Body of pancreas (tissue), 4 donors: ENCODE data around the gene ORAI3. TPM values are rescaled to one million over a fixed set of nuclear protein-coding genes. Genes with fewer than 3 reads are reported as not detected.

Source experiments
- ATAC-seq: fragments of 150-250 bp; one replicate; pipeline ENCODE4 v1.9.1; 2016
- DNase-seq, 4 donors: peaks; one replicate each; pipeline ENCODE4 v3.0.0-alpha.2; 2019
- H3K27ac ChIP-seq, 4 donors: fragments of 200-600 bp; sonication (generic); 1 replicate in 3 of 4; 2 replicates in 1 of 4; pipeline versions ENCODE4 v1.5.1 to v1.6.1; 2016 to 2019; ENCODE audit warnings: mild to moderate bottlenecking in 1 of 4, mixed read lengths in 1 of 4, moderate library complexity in 1 of 4
- H3K27me3 ChIP-seq, 2 donors: fragments of 200-600 bp; sonication (generic); one replicate each; pipeline ENCODE4 v1.6.0; 2016; ENCODE audit warnings: mild to moderate bottlenecking in 1 of 2
- H3K36me3 ChIP-seq, 2 donors: fragments of 200-600 bp; sonication (generic); replicated peaks in 1 of 2; 2 replicates each; pipeline ENCODE4 v1.5.1; 2016; ENCODE audit warnings: low read depth in 2 of 2; ENCODE audit not compliant: insufficient read depth in 1 of 2
- H3K4me1 ChIP-seq: fragments of 200-600 bp; sonication (generic); one replicate; pipeline ENCODE4 v1.6.0; 2016
- H3K4me3 ChIP-seq, 2 donors: fragments of 200-600 bp; sonication (generic); 1 replicate in 1 of 2; 2 replicates in 1 of 2; pipeline ENCODE4 v1.5.1; 2016 to 2019
- H3K9me3 ChIP-seq, 3 donors: fragments of 200-600 bp; sonication (generic); 1 replicate in 2 of 3; 2 replicates in 1 of 3; pipeline ENCODE4 v1.5.1; 2016
- CTCF ChIP-seq, 7 experiments: fragments of 450-650 bp in 4 of 7; fragments of 200-600 bp in 3 of 7; sonication (generic) in 3 of 7; IDR thresholded peaks; one replicate each; pipeline ENCODE4 v1.5.1; 2016 to 2019; ENCODE audit warnings: antibody characterized with exemption in 7 of 7
- POLR2A ChIP-seq, 3 donors: fragments of 450-650 bp; IDR thresholded peaks; one replicate each; pipeline ENCODE4 v1.6.1; 2016; ENCODE audit warnings: antibody characterized with exemption in 3 of 3, mild to moderate bottlenecking in 2 of 3
- WGBS, 2 donors: methylation state at CpG; one replicate each; pipeline ENCODE4 v1.1.5; 2017; 5-methylcytosine and 5-hydroxymethylcytosine counted together
- intact Hi-C: fragments of 100-400 bp; cut with DNase I; formaldehyde crosslinking; loops from one replicate; pipeline ENCODE4 v1.15.1; 2023
- total RNA-seq, 2 donors: library from RNA; depleted of rRNA; stranded (reverse); fragments of >200 nt; gene quantifications; one replicate each; pipeline ENCODE4 v1.1.0, GENCODE V29; 2016

ORAI3 gene
- total RNA-seq, 2 donors from 2014 or later: 7.9 to 27.2 TPM

GRCh38 chr16:30967795-30968194, 18.9 kb downstream of the ORAI3 start:
- intact Hi-C loops: no loop called here
- Histone ChIP-seq H3K27ac (no peak overlapping the region), H3K36me3 (peaks cover 31 to 52% of the 10 kb centered on the region in 2 donors), H3K4me1 (no peaks in the 10 kb centered on the region), H3K9me3 (no peaks in the 10 kb centered on the region), H3K4me3 (no peak overlapping the region), H3K27me3 (no peaks in the 10 kb centered on the region)
- 76 to 87% methylated on average over 4 of the region's 4 CpGs for WGBS, 2 donors
- no peak for TF ChIP-seq CTCF (IDR thresholded peaks at IDR 0.05)
- TF ChIP-seq POLR2A (IDR thresholded peaks at IDR 0.05): no peak
- DNase-seq: no peak
- no peak for ATAC-seq

GRCh38 chr16:30969246-30969842, 20.5 kb downstream of the ORAI3 start:
- H3K4me3 ChIP-seq: no peak overlapping the region
- 88 to 93% methylated on average over 10 to 19 of the region's 19 CpGs for WGBS, 2 donors
- ATAC-seq (no peak), DNase-seq (no peak)
- H3K27ac ChIP-seq: no peak overlapping the region
- intact Hi-C loops: no loop called here
- H3K4me1 ChIP-seq: no peaks in the 10 kb centered on the region
- H3K9me3 ChIP-seq: no peaks in the 10 kb centered on the region
- TF ChIP-seq CTCF (IDR thresholded peaks at IDR 0.05) (no peak), POLR2A (IDR thresholded peaks at IDR 0.05) (no peak)
- H3K27me3 ChIP-seq: no peaks in the 10 kb centered on the region
- H3K36me3 ChIP-seq: peaks cover 27 to 47% of the 10 kb centered on the region in 2 donors

- intact Hi-C loops: no loop called here
- TF ChIP-seq CTCF (IDR thresholded peaks at IDR 0.05) (no peak), POLR2A (IDR thresholded peaks at IDR 0.05) (no peak)
- H3K36me3 ChIP-seq: peaks cover 19 to 36% of the 10 kb centered on the region in 2 donors
- ATAC-seq: no peak
- 95 to 97% methylated on average over 14 of the region's 14 CpGs for WGBS, 2 donors
- H3K27ac ChIP-seq: no peak overlapping the region
- H3K9me3 ChIP-seq: no peaks in the 10 kb centered on the region
- H3K4me1 ChIP-seq: no peaks in the 10 kb centered on the region
- no peaks in the 10 kb centered on the region for H3K27me3 ChIP-seq
- DNase-seq: no peak
- no peak overlapping the region for H3K4me3 ChIP-seq
Measured at GRCh38 chr16:30971298-30971697, 22.4 kb downstream of the ORAI3 start.

- TF ChIP-seq POLR2A (IDR thresholded peaks at IDR 0.05) (no peak), CTCF (IDR thresholded peaks at IDR 0.05) (no peak)
- 89 to 91% methylated on average over 7 of the region's 7 CpGs for WGBS, 2 donors
- intact Hi-C loops: no loop called here
- ATAC-seq (no peak), DNase-seq (no peak)
- no peaks in the 10 kb centered on the region for H3K27me3 ChIP-seq
- no peaks in the 10 kb centered on the region for H3K9me3 ChIP-seq
- no peaks in the 10 kb centered on the region for H3K4me1 ChIP-seq
- no peak overlapping the region for H3K27ac ChIP-seq
- no peak overlapping the region for H3K4me3 ChIP-seq
- H3K36me3 ChIP-seq: peaks cover 14 to 36% of the 10 kb centered on the region in 2 donors
Measured at GRCh38 chr16:30972872-30973271, 24.0 kb downstream of the ORAI3 start.

GRCh38 chr16:30974348-30974747, 25.5 kb downstream of the ORAI3 start:
- TF ChIP-seq CTCF (IDR thresholded peaks at IDR 0.05): no peak
- TF ChIP-seq POLR2A (IDR thresholded peaks at IDR 0.05): no peak
- Histone ChIP-seq H3K36me3 (peaks cover 13 to 32% of the 10 kb centered on the region in 2 donors), H3K4me3 (no peak overlapping the region), H3K9me3 (no peaks in the 10 kb centered on the region), H3K4me1 (no peaks in the 10 kb centered on the region), H3K27ac (no peak overlapping the region), H3K27me3 (no peaks in the 10 kb centered on the region)
- DNase-seq: no peak
- WGBS, 2 donors: 90 to 97% methylated on average over 6 of the region's 6 CpGs
- ATAC-seq: no peak
- intact Hi-C loops: no loop called here
